Small intestine (tissue), 7 donors: ENCODE measurements around the gene FMN2. TPM values are rescaled to one million over a fixed set of nuclear protein-coding genes. Genes with fewer than 3 reads are reported as not detected.
"Not testable (repeated sequence)": the region's sequence is repeated elsewhere in the genome, so short reads cannot be mapped to it uniquely, and the experiment has no call there.

ENCODE experiments used
- DNase-seq, 2 donors: peaks; one replicate each; pipeline versions ENCODE4 v3.0.0 to v3.0.0-alpha.2; 2013
- FAIRE-seq: peaks from 2 replicates; lab custom pipeline; 2012; peaks lifted over from hg19 to GRCh38; lab: Jason Lieb, UNC
- H3K27ac ChIP-seq, 3 donors: one replicate each; pipeline ENCODE4 v1.5.1; 2013; ENCODE audit warnings: low read length in 2 of 3, mild to moderate bottlenecking in 2 of 3, control low read depth in 1 of 3, inconsistent platforms in 1 of 3, low read depth in 1 of 3, moderate library complexity in 1 of 3
- H3K27me3 ChIP-seq, 3 donors: one replicate each; pipeline ENCODE4 v1.6.1; 2013; ENCODE audit warnings: low read length in 3 of 3, inconsistent platforms in 1 of 3; ENCODE audit not compliant: control insufficient read depth in 3 of 3, insufficient read depth in 3 of 3
- H3K36me3 ChIP-seq, 3 donors: one replicate each; pipeline ENCODE4 v1.6.1; 2013; ENCODE audit warnings: low read length in 3 of 3, inconsistent platforms in 1 of 3, low read depth in 1 of 3, mild to moderate bottlenecking in 1 of 3, moderate library complexity in 1 of 3; ENCODE audit not compliant: control insufficient read depth in 3 of 3, insufficient read depth in 2 of 3
- H3K4me1 ChIP-seq, 3 donors: one replicate each; pipeline ENCODE4 v1.6.1; 2013; ENCODE audit warnings: low read length in 2 of 3, inconsistent platforms in 1 of 3, low read depth in 1 of 3, mild to moderate bottlenecking in 1 of 3, moderate library complexity in 1 of 3; ENCODE audit not compliant: control insufficient read depth in 3 of 3, insufficient read depth in 2 of 3
- H3K4me3 ChIP-seq, 3 donors: one replicate each; pipeline ENCODE4 v1.5.1; 2013; ENCODE audit warnings: low read length in 3 of 3, control low read depth in 1 of 3, inconsistent platforms in 1 of 3, low read depth in 1 of 3, mild to moderate bottlenecking in 1 of 3, moderate library complexity in 1 of 3
- H3K9me3 ChIP-seq, 2 donors: one replicate each; pipeline ENCODE4 v1.6.1; 2013; ENCODE audit warnings: low read depth in 1 of 2, low read length in 1 of 2; ENCODE audit not compliant: control insufficient read depth in 2 of 2, insufficient read depth in 1 of 2
- WGBS, 3 donors: extraction: QIAGEN DNeasy Blood & Tissue Kit; methylation state at CpG; one replicate each; pipeline ENCODE4 v1.1.7; 2013; 5-methylcytosine and 5-hydroxymethylcytosine counted together
- polyA plus RNA-seq, 4 donors: library from polyadenylated mRNA; stranded (reverse) in 3 of 4; unstranded in 1 of 4; fragments of 200-250 nt in 3 of 4; fragments of 120-200 nt in 1 of 4; gene quantifications; one replicate each; pipeline versions ENCODE4 v1.2.1 to v1.2.3, GENCODE V29; 2013
- donor health status: healthy with polysubstance abuse.
- donor health status: control.
- donor health status: control.
- donor health status: Bipolar disorder and iron deficiency.
- donor health status: healthy.

The FMN2 gene
- polyA plus RNA-seq, 4 donors = 0.59 to 0.70 TPM; not detected in 2

DNA sequence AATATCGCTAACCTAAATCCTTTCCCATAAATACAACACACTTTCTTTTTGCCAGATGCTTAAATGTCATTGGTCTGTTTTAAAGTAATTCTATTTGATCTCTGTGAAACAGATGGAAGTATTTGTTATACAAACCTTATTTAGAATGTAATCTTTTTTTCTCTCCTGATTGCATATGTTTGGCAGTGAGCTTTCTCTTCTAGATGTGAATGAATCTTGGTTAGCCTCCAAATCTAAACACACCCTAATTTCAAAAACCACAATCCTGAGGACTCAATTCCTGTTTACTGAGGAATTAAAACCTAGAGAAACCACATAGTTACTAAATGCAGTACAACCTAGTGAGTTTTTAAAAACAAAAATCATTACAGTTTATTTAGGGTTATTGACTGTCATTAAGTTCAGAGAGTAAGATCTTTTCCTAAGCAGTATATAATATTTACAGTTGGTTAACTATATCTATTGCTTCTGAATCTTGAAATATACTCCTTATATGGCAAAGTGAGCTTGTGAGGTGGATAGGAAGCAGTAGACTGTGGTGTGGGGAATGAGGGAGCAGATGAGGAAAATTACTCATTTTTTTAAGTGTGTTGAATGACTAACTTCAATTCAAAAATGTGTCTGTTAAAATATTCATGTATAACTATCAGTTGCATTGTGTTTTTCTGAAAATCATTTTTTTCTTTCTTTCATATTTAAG, 218.7 kb downstream of the FMN2 start:
- WGBS, 3 donors = 55 to 74% (median 56%) methylated on average over 1 of the region's 1 CpG
- H3K9me3 ChIP-seq = no peaks in the 10 kb centered on the region
- FAIRE-seq (no peak), DNase-seq (no peak)
- no peak overlapping the region for H3K27ac ChIP-seq
- H3K27me3 ChIP-seq = no peaks in the 10 kb centered on the region
- no peaks in the 10 kb centered on the region for H3K36me3 ChIP-seq
- H3K4me3 ChIP-seq = no peak overlapping the region
- no peaks in the 10 kb centered on the region for H3K4me1 ChIP-seq

DNA sequence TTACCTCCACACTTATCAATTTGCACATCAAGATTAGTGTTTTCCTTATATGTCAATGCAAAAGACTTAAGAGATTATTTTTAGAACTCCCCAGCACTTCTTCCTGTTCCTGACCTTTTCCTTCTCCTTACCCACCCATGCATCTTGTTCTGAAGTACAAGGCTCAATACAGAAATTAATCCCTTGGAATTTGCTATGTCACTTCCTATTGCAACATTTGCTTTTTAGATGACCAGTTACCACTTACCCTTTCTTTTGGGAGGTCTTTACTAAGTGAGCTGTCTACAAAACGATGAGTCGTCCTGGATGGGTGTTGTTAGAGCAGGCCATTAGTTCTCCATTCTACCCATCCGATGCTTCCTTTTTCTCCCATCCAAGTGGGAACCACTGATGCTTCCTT, 221.2 kb downstream of the FMN2 start:
- Histone ChIP-seq H3K27ac (no peak overlapping the region), H3K4me3 (no peak overlapping the region), H3K36me3 (no peaks in the 10 kb centered on the region), H3K9me3 (no peaks in the 10 kb centered on the region), H3K27me3 (no peaks in the 10 kb centered on the region), H3K4me1 (no peaks in the 10 kb centered on the region)
- FAIRE-seq (no peak), DNase-seq (no peak)
- WGBS, 3 donors = 53 to 62% (median 54%) methylated on average over 3 of the region's 3 CpGs

DNA sequence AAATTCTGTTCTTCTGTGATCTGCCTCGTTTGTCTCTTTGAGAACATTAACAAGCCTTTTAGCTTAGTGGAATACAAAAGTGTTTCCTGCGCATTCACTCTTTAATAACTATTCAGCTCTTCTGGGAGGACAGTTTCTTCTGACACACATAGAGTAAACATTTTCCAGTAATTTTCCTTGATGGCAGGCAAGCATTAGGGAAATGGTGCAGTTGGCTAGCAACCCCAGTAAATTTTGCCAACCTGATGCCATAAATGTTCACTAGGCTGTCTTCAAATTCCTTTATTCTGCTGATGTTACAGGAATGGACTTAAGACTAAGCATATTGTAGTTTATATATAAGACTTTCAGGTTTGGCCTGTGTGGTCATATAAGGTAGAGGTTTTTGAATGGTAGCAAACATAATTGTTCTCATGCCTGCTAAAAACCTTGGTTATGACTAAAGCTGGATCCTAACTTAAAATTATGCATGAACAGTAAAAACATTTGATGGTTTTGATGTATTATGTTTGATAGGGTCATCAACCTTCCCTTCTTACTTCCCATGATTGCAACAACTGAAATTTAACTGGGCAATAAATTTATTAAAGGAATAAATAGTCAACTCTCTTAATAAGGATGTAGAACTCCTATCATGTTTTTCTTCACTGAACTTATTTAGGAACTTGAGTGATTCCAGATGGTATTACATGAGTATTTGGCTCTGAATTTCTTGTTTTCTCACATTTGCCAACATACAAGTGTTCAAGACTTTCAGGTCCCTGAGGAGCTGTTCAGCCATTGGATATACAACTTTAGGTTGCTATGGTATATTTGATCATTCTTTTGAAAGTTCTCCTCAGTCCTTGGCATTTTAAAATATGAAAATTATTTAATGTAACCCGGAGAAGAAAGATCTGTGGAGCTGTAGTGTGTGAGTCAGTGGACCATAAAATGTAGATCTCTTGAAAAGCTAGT, 223.4 kb downstream of the FMN2 start:
- Histone ChIP-seq H3K4me1 (no peaks in the 10 kb centered on the region), H3K4me3 (no peak overlapping the region), H3K36me3 (no peaks in the 10 kb centered on the region), H3K27ac (no peak overlapping the region), H3K27me3 (no peaks in the 10 kb centered on the region), H3K9me3 (no peaks in the 10 kb centered on the region)
- WGBS, 3 donors = 53 to 62% (median 56%) methylated on average over 3 of the region's 3 CpGs
- no peak for DNase-seq
- no peak for FAIRE-seq

DNA sequence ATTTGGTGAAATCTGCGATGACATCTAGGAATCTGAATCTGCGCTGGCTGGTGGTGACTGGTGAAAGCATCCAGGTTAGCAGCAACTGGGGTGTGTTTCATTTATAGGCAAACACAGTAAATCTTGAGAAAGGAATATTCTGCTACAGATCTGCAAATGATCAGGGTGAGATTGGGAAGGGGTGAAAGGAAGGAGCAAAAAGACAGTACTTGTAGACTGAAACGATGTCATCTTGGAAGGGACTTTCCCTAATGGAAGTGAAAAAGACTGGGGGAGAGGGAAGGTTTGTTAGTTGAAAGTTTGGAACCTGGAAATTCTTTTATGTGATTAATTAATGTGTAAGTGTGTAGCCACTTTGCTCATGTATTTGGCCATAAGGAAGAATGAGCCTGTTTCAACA, 228.3 kb downstream of the FMN2 start:
- DNase-seq (no peak), FAIRE-seq (no peak)
- Histone ChIP-seq H3K27me3 (no peaks in the 10 kb centered on the region), H3K36me3 (no peaks in the 10 kb centered on the region), H3K4me1 (no peaks in the 10 kb centered on the region), H3K27ac (no peak overlapping the region), H3K9me3 (no peaks in the 10 kb centered on the region), H3K4me3 (no peak overlapping the region)
- WGBS, 3 donors = 85 to 89% (median 86%) methylated on average over 3 of the region's 3 CpGs

- Histone ChIP-seq H3K36me3 (no peaks in the 10 kb centered on the region), H3K9me3 (no peaks in the 10 kb centered on the region), H3K27me3 (no peaks in the 10 kb centered on the region), H3K4me3 (no peak overlapping the region), H3K4me1 (no peaks in the 10 kb centered on the region), H3K27ac (no peak overlapping the region)
- no peak for DNase-seq
- no peak for FAIRE-seq
- WGBS, 3 donors = 18 to 48% (median 30%) methylated on average over 5 of the region's 5 CpGs
These were observed 229.0 kb downstream of the FMN2 start for GRCh38 chr1:240320659-240321058.

DNA sequence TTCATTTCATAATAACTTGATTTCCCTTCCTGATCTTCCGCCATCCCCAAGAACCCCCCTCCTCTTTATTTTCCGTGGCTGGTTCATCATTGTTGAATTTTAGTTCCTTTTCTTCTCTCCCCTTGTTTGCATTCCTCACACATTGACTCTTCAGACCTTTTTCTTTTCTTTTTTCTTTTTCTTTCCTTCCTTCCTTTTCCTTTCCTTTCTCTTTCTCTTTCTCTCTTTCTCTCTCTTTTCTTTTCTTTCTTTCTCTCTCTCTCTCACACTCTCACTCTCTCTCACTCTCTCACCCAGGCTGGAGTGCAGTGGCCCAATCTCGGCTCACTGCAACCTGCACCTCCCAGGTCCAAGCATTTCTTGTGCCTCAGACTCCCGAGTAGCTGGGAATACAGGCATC, 231.3 kb downstream of the FMN2 start:
- Histone ChIP-seq H3K36me3 (no peaks in the 10 kb centered on the region), H3K27ac (no peak overlapping the region), H3K9me3 (no peaks in the 10 kb centered on the region), H3K4me1 (no peaks in the 10 kb centered on the region), H3K4me3 (no peak overlapping the region), H3K27me3 (no peaks in the 10 kb centered on the region)
- no peak for DNase-seq
- WGBS, 3 donors = 66 to 76% (median 68%) methylated on average over 4 of the region's 4 CpGs
- FAIRE-seq = no peak

DNA sequence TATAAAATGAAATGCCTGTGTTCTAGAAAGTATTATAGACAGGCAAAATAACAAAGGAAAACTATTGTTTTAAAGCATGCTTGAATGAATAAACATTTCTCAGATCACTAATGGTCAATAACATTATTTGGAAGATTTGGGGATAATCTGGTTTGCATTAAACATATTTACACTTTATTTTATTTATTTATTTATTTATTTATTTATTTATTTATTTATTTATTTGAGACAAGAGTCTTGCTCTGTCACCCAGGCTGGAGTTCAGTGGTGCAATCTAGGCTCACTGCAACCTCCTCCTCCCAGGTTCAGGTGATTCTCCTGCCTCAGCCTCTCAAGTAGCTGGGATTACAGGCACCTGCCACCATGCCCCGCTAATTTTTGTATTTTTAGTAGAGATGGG, 236.7 kb downstream of the FMN2 start:
- not testable (repeated sequence) for FAIRE-seq, H3K4me1 ChIP-seq, H3K36me3 ChIP-seq, H3K4me3 ChIP-seq, H3K27ac ChIP-seq, H3K27me3 ChIP-seq, H3K9me3 ChIP-seq, DNase-seq
- 86 to 88% (median 87%) methylated on average over 1 of the region's 1 CpG for WGBS, 3 donors

- FAIRE-seq = no peak
These were observed 237.8 kb downstream of the FMN2 start for GRCh38 chr1:240329443-240329842.

More at GRCh38 chr1:240329443-240329842, 237.8 kb downstream of the FMN2 start:
- H3K9me3 ChIP-seq = no peaks in the 10 kb centered on the region
- DNase-seq = no peak
- no peaks in the 10 kb centered on the region for H3K36me3 ChIP-seq
- H3K27ac ChIP-seq = no peak overlapping the region
- WGBS, 3 donors = 74 to 87% (median 80%) methylated on average over 6 of the region's 6 CpGs
- no peak overlapping the region for H3K4me3 ChIP-seq
- no peaks in the 10 kb centered on the region for H3K27me3 ChIP-seq
- H3K4me1 ChIP-seq = no peaks in the 10 kb centered on the region
